Heart left ventricle (tissue), 13 donors: ENCODE data around the gene SLX1A.
"Not testable (repeated sequence)": the region's sequence is repeated elsewhere in the genome, so short reads cannot be mapped to it uniquely, and the experiment has no call there.

Source experiments
- POLR2A ChIP-seq, 2 donors: fragments of 450-650 bp; IDR thresholded peaks; one replicate each; pipeline ENCODE4 v1.6.1; 2017; ENCODE audit warnings: antibody characterized with exemption in 2 of 2, mild to moderate bottlenecking in 2 of 2, moderate library complexity in 2 of 2
- TF ChIP-seq, protein P1 (sequence below), 12 donors: fragments of 200-600 bp; sonication (generic) in 4 of 12; IDR thresholded peaks; one replicate each; pipeline versions ENCODE4 v1.5.0 to v1.8.0; 2018 to 2022; ENCODE audit warnings: antibody characterized with exemption in 12 of 12, mild to moderate bottlenecking in 5 of 12
- donor health status: ischemic (EF 13 %, LVEDD 7.1; RV severe dilation, severe dysfunction).
- donor health status: DM: no; HTN: yes; CAD: no.
- donor health status: DM: no; HTN: no; CAD: no.
- donor health status: ischemic (EF 25% LVEDD 6.9; RV normal size, moderate dysfunction).
- donor health status: ischemic (EF 25% LVEDD 5.7; RV mildly dilated, moderate dysfunction).
- donor health status: ischemic (EF 35%, LVEDD 5.7; RV mildly dilated, moderate dysfunction).
- donor health status: nonischemic (EF 11% LVEDD 7.7; RV severe dilation, severe dysfunction).
- donor health status: DM: yes; HTN: yes; CAD: no.
- donor health status: PGD.
- donor health status: ischemic (EF 29% LVEDD 5.4; RV normal size, mild dysfunction).
- donor health status: nonischemic (EF 23%, LVEDD 6.1; RV moderate dilation, normal function).

DNA sequence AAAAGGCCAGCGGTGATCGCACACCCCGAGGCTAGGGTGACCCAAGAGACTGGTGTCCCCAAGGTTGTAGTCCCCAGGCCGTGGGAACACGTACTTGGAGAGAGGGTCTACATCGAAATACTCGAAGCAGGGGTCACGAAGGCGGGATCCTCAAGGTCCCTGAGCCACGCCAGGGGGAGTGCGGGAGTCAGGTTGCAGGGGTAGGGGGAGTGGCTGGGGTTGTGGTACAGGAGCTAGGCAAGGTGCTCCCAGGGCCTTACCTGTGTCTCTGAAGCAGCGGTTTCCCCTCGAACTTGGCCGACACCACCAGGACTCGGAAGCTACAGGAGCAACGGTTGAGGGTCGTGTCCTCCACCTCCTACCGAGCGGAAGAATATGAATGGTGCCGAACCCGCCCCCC is 577 bp upstream of the SLX1A start:
- TF ChIP-seq, protein P1, sequence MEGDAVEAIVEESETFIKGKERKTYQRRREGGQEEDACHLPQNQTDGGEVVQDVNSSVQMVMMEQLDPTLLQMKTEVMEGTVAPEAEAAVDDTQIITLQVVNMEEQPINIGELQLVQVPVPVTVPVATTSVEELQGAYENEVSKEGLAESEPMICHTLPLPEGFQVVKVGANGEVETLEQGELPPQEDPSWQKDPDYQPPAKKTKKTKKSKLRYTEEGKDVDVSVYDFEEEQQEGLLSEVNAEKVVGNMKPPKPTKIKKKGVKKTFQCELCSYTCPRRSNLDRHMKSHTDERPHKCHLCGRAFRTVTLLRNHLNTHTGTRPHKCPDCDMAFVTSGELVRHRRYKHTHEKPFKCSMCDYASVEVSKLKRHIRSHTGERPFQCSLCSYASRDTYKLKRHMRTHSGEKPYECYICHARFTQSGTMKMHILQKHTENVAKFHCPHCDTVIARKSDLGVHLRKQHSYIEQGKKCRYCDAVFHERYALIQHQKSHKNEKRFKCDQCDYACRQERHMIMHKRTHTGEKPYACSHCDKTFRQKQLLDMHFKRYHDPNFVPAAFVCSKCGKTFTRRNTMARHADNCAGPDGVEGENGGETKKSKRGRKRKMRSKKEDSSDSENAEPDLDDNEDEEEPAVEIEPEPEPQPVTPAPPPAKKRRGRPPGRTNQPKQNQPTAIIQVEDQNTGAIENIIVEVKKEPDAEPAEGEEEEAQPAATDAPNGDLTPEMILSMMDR (IDR thresholded peaks at IDR 0.05), result not testable (repeated sequence)
- TF ChIP-seq POLR2A (IDR thresholded peaks at IDR 0.05), result not testable (repeated sequence)
